HepG2 (cell line): Measurements from ENCODE around the gene AGBL3. TPM values are rescaled to one million over a fixed set of nuclear protein-coding genes. Genes with fewer than 3 reads are reported as not detected.

Experiments
- ATAC-seq: fragments of 200-7000 bp; cut with Tn5 transposase; 3 replicates; pipeline ENCODE4 v1.9.1; 2020; ENCODE audit warnings: mild to moderate bottlenecking, moderate library complexity
- BruUV-seq: library from RNA; stranded (reverse); fragments of 400-500 nt; replicated peaks from 2 replicates; lab custom pipeline; 2021; lab: Mats Ljungman, UMichigan
- CTCF ChIA-PET: fragments of 300-600 bp; formaldehyde crosslinking; extraction: SDS; loops from one replicate; lab custom pipeline; 2021; ENCODE audit warnings: low total read pairs, inconsistent platforms, low intra/inter-chr PET ratio; lab: Yijun Ruan, JAX
- POLR2A ChIA-PET: fragments of 350-600 bp; sonication (Branson Sonifier 250); formaldehyde crosslinking; loops from one replicate; lab custom pipeline; 2020; ENCODE audit warnings: antibody characterized with exemption, inconsistent platforms; lab: Yijun Ruan, JAX
- DNase-seq: peaks from one replicate; pipeline ENCODE4 v3.0.0-alpha.2; 2015; ENCODE audit warnings: low spot score
- FAIRE-seq: peaks from 3 replicates; lab custom pipeline; 2011; peaks lifted over from hg19 to GRCh38; lab: Jason Lieb, UNC
- H2AFZ ChIP-seq: one replicate; pipeline ENCODE4 v1.6.1; 2011; ENCODE audit warnings: low read length, inconsistent platforms
- H3K27ac ChIP-seq: fragments of 300-600 bp; 3 replicates; pipeline ENCODE4 v1.8.0; 2011; ENCODE audit warnings: mixed run types, mild to moderate bottlenecking, mixed read lengths, low read length, inconsistent platforms; ENCODE audit not compliant: insufficient read depth; ENCODE audit errors: extremely low read length
- H3K27me3 ChIP-seq, 2 experiments: fragments of 200-600 bp in 1 of 2; 2 replicates in 1 of 2; 3 replicates in 1 of 2; pipeline versions ENCODE4 v1.6.0 to v1.8.0; 2011; ENCODE audit warnings: low read length in 2 of 2, mild to moderate bottlenecking in 2 of 2, moderate library complexity in 2 of 2, inconsistent platforms in 1 of 2; ENCODE audit not compliant: insufficient read depth in 2 of 2, control insufficient read depth in 1 of 2
- H3K36me3 ChIP-seq, 2 experiments: fragments of 200-600 bp in 1 of 2; replicated peaks in 1 of 2; 2 replicates in 1 of 2; 3 replicates in 1 of 2; pipeline versions ENCODE4 v1.5.1 to v1.8.0; 2011; ENCODE audit warnings: low read length in 2 of 2, inconsistent platforms in 1 of 2; ENCODE audit not compliant: insufficient read depth in 2 of 2, control insufficient read depth in 1 of 2
- H3K4me1 ChIP-seq: 2 replicates; pipeline ENCODE4 v1.5.1; 2012; ENCODE audit warnings: low read length, inconsistent platforms; ENCODE audit not compliant: insufficient read depth
- H3K4me2 ChIP-seq: 2 replicates; pipeline ENCODE4 v1.6.0; 2011; ENCODE audit warnings: low read depth, low read length, inconsistent platforms
- H3K4me3 ChIP-seq, 3 experiments: fragments of 200-600 bp in 1 of 3; sonication (generic), shearing (Covaris generic) in 1 of 3; replicated peaks in 1 of 3; 2 replicates each; pipeline ENCODE4 v1.5.1; 2011 to 2016; ENCODE audit warnings: low read length in 3 of 3, inconsistent platforms in 2 of 3, low read depth in 2 of 3, mild to moderate bottlenecking in 2 of 3, control low read depth in 1 of 3, mixed read lengths in 1 of 3; ENCODE audit not compliant: insufficient read depth in 1 of 3
- H3K79me2 ChIP-seq: one replicate; pipeline ENCODE4 v1.6.1; 2011; ENCODE audit warnings: low read length, inconsistent platforms; ENCODE audit not compliant: insufficient read depth
- H3K9ac ChIP-seq: 2 replicates; pipeline ENCODE4 v1.6.0; 2011; ENCODE audit warnings: mild to moderate bottlenecking, low read depth, low read length, inconsistent platforms; ENCODE audit not compliant: insufficient read depth
- H3K9me3 ChIP-seq: 2 replicates; pipeline ENCODE4 v1.5.1; 2012; ENCODE audit warnings: mild to moderate bottlenecking, low read length
- H4K20me1 ChIP-seq: 2 replicates; pipeline ENCODE4 v1.6.0; 2011; ENCODE audit warnings: inconsistent platforms, mild to moderate bottlenecking, low read length, moderate library complexity; ENCODE audit not compliant: insufficient read depth
- ATF7-NPFF ChIP-seq: sonication (generic); formaldehyde crosslinking; IDR thresholded peaks from 2 replicates; pipeline ENCODE4 v1.8.1; 2023; ENCODE audit warnings: mild to moderate bottlenecking, low read depth, missing genetic modification reagents, moderate library complexity
- GMEB2 ChIP-seq: IDR thresholded peaks from 2 replicates; pipeline ENCODE4 v1.6.1; 2016; ENCODE audit warnings: missing biosample characterization, missing genetic modification reagents, low read depth
- KLF16 ChIP-seq, 2 experiments: sonication (generic) in 1 of 2; formaldehyde crosslinking in 1 of 2; IDR thresholded peaks; 2 replicates each; pipeline versions ENCODE4 v1.6.1 to v1.8.0; 2016 to 2023; ENCODE audit warnings: missing genetic modification reagents in 2 of 2, missing compliant biosample characterization in 1 of 2
- MAX ChIP-seq: IDR thresholded peaks from 2 replicates; pipeline ENCODE4 v1.6.1; 2012; ENCODE audit warnings: inconsistent platforms
- POGK ChIP-seq: sonication (generic); formaldehyde crosslinking; conservative IDR thresholded peaks from 2 replicates; pipeline ENCODE4 v1.8.0; 2022; ENCODE audit warnings: mild to moderate bottlenecking, moderate library complexity, missing genetic modification reagents
- PRDM4 ChIP-seq: sonication (generic); formaldehyde crosslinking; IDR thresholded peaks from 2 replicates; pipeline ENCODE4 v1.9.0; 2021; ENCODE audit warnings: missing genetic modification reagents, borderline replicate concordance
- SMARCC2 ChIP-seq: fragments of 450-650 bp; IDR thresholded peaks from 2 replicates; pipeline ENCODE4 v1.6.1; 2017; ENCODE audit warnings: antibody characterized with exemption, mild to moderate bottlenecking
- ZBTB49 ChIP-seq: sonication (generic); formaldehyde crosslinking; IDR thresholded peaks from 2 replicates; pipeline ENCODE4 v1.4.0; 2020; ENCODE audit warnings: missing genetic modification reagents, borderline replicate concordance
- ZNF567 ChIP-seq: sonication (generic); formaldehyde crosslinking; IDR thresholded peaks from 2 replicates; pipeline ENCODE4 v1.8.1; 2023; ENCODE audit warnings: mild to moderate bottlenecking, missing genetic modification reagents, borderline replicate concordance
- ZNF713 ChIP-seq: sonication (generic); formaldehyde crosslinking; IDR thresholded peaks from 2 replicates; pipeline ENCODE4 v1.4.0; 2020; ENCODE audit warnings: mild to moderate bottlenecking, missing genetic modification reagents
- ZZZ3 ChIP-seq: sonication (generic); formaldehyde crosslinking; IDR thresholded peaks from 2 replicates; pipeline ENCODE4 v1.4.0; 2020; ENCODE audit warnings: missing genetic modification reagents, mild to moderate bottlenecking, borderline replicate concordance
- WGBS: methylation state at CpG from one replicate; pipeline ENCODE4 v1.1.6; 2017; ENCODE audit warnings: low lambda C conversion rate; 5-methylcytosine and 5-hydroxymethylcytosine counted together
- in situ Hi-C: cut with HindIII; loops from 2 replicates; pipeline ENCODE4 v1.10.0; 2017; ENCODE audit warnings: low pct_unique_long_range_greater_than_20kb; ENCODE audit not compliant: extremely low pct_ligation_motif_present
- intact Hi-C: fragments of 100-400 bp; cut with micrococcal nuclease; formaldehyde crosslinking; loops from one replicate; pipeline ENCODE4 v1.10.0; 2022; ENCODE audit not compliant: unreplicated experiment
- polyA plus RNA-seq, 8 experiments: library from polyadenylated mRNA; depleted of rRNA in 3 of 8; stranded (reverse) in 7 of 8; unstranded in 1 of 8; fragments of >200 nt; fragmentation: Illumina TruSeq in 4 of 8; extraction: Trizol in 4 of 8; gene quantifications; 2 replicates each; pipeline versions ENCODE4 v1.2.1 to v1.2.3, GENCODE V29; 2011 to 2016; ENCODE audit warnings: low read depth in 4 of 8, missing spikeins in 1 of 8, mixed read lengths in 1 of 8; ENCODE audit not compliant: insufficient read depth in 1 of 8
- total RNA-seq, 5 experiments: library from RNA; depleted of rRNA; stranded (reverse); fragments of >200 nt; fragmentation: Illumina TruSeq; extraction: Trizol; gene quantifications; 2 replicates each; pipeline ENCODE4 v1.2.3, GENCODE V29; 2016; ENCODE audit warnings: low read depth in 1 of 5

Gene AGBL3
- total and polyA plus RNA-seq, 2 of the 13 experiments (the other 11 are each of a cell fraction or from before 2014, with no cell fraction given) = 2.2 to 7.2 TPM

- TF ChIP-seq MAX = peak; percentile 53; the same call in 1 of the 2 replicates
These were observed 183.0 kb downstream of the AGBL3 start (continued) for GRCh38 chr7:135169141-135169963.

GRCh38 chr7:135169964-135170273 is 183.6 kb downstream of the AGBL3 start:
- Histone ChIP-seq H3K79me2 (peaks cover 53% of the 10 kb centered on the region), H3K9me3 (no peaks in the 10 kb centered on the region), H3K4me3 (peak overlapping the region; percentile 91 to 97 (median 95)), H3K4me2 (peak overlapping the region; percentile 99), H3K9ac (peak overlapping the region; percentile 98), H2AFZ (no peak overlapping the region), H4K20me1 (peaks cover 15% of the 10 kb centered on the region; the same call in 1 of the 2 replicates), H3K27ac (peak overlapping the region; percentile 87), H3K27me3 (no peaks in the 10 kb centered on the region; a peak in 1 of 5 replicates), H3K4me1 (peaks cover 41% of the 10 kb centered on the region), H3K36me3 (peaks cover 4 to 41% of the 10 kb centered on the region in 2 experiments; a peak in 4 of 5 replicates)
- BruUV-seq = no TSS peak
- in situ Hi-C loops (loop anchor here (5.0 kb wide), 1 partner anchor 178 kb away; no protein-coding TSS in a partner anchor), intact Hi-C loops (loop anchor here (2.0 to 5.0 kb wide), 3 partner anchors 15 to 278 kb away; partner anchors contain the start of gene AGBL3)
- DNase-seq (no peak), ATAC-seq (no peak), FAIRE-seq (no peak)
- WGBS = 0% methylated on average over 6 of the region's 17 CpGs
- CTCF ChIA-PET = interaction anchor here (2.4 kb wide), 1 partner anchor 183 kb away, joined by 11 read pairs; the partner anchor contains the start of gene AGBL3
- POLR2A ChIA-PET = interaction anchor here (1.0 to 4.4 kb wide), 7 partner anchors 22 to 277 kb away, joined by 3 to 30 read pairs (median 7); partner anchors contain the start of genes AGBL3, TMEM140 and WDR91
- TF ChIP-seq KLF16 (CRISPR knock-in tag; IDR thresholded peaks at IDR 0.05) (0 out of 4 replicates have a peak, but pooled peaks of 1 of the 2 experiments have one; percentile 5), GMEB2 (CRISPR knock-in tag) (no peak), ZNF713 (CRISPR knock-in tag) (no peak), ZZZ3 (CRISPR knock-in tag) (no peak), ATF7-NPFF (CRISPR knock-in tag) (no peak), ZBTB49 (no peak), ZNF567 (0 out of 2 replicates have a peak, but pooled peaks have one; percentile 9), PRDM4 (CRISPR knock-in tag) (no peak), SMARCC2 (no peak), POGK (CRISPR knock-in tag) (no peak)
